ENCODE measurements around the gene PLPPR2.

The PLPPR2 gene

GRCh38 chr19:11390933-11391680 lies 35.9 kb downstream of the PLPPR2 start:
- DNase-seq (ENCODE audit: low read depth): no peak
- no peak overlapping the region for H3K4me3 ChIP-seq (ENCODE audit: low read depth, low read length)
- no peak for TF ChIP-seq CTCF (conservative IDR thresholded peaks at IDR 0.05; ENCODE audit: low read depth, low read length)

GRCh38 chr19:11397089-11397610 lies 41.9 kb downstream of the PLPPR2 start:
- no peak for DNase-seq (ENCODE audit: low read depth)
- H3K4me3 ChIP-seq (ENCODE audit: low read depth, low read length): no peak overlapping the region
- no peak for TF ChIP-seq CTCF (conservative IDR thresholded peaks at IDR 0.05; ENCODE audit: low read depth, low read length)

GRCh38 chr19:11399667-11400066 lies 44.4 kb downstream of the PLPPR2 start:
- no peak for DNase-seq (ENCODE audit: low read depth)
- no peak for TF ChIP-seq CTCF (conservative IDR thresholded peaks at IDR 0.05; ENCODE audit: low read depth, low read length)
- no peak overlapping the region for H3K4me3 ChIP-seq (ENCODE audit: low read depth, low read length)

GRCh38 chr19:11400798-11401197 lies 45.6 kb downstream of the PLPPR2 start:
- no peak for DNase-seq (ENCODE audit: low read depth)
- H3K4me3 ChIP-seq (ENCODE audit: low read depth, low read length): no peak overlapping the region
- no peak for TF ChIP-seq CTCF (conservative IDR thresholded peaks at IDR 0.05; ENCODE audit: low read depth, low read length)

- no peak overlapping the region for H3K4me3 ChIP-seq (ENCODE audit: low read depth, low read length)
- TF ChIP-seq CTCF (conservative IDR thresholded peaks at IDR 0.05; ENCODE audit: low read depth, low read length): no peak
- no peak for DNase-seq (ENCODE audit: low read depth)
Observed at GRCh38 chr19:11401808-11402543, 46.7 kb downstream of the PLPPR2 start.

GRCh38 chr19:11404588-11405222 lies 49.5 kb downstream of the PLPPR2 start:
- DNase-seq (ENCODE audit: low read depth): no peak
- H3K4me3 ChIP-seq (ENCODE audit: low read depth, low read length): no peak overlapping the region
- TF ChIP-seq CTCF (conservative IDR thresholded peaks at IDR 0.05; ENCODE audit: low read depth, low read length): no peak
